Neural progenitor cell (in vitro differentiated cells): ENCODE data around the gene MAGI3.

Source experiments
- EZH2phosphoT487 ChIP-seq: fragments of 200-600 bp; sonication (generic); IDR thresholded peaks from 2 replicates; pipeline ENCODE4 v1.6.1; 2017; ENCODE audit warnings: antibody characterized with exemption
- TF ChIP-seq, protein P1 (sequence below): fragments of 200-600 bp; sonication (generic); IDR thresholded peaks from 2 replicates; pipeline ENCODE4 v1.5.1; 2017; ENCODE audit warnings: antibody characterized with exemption, mild to moderate bottlenecking

DNA sequence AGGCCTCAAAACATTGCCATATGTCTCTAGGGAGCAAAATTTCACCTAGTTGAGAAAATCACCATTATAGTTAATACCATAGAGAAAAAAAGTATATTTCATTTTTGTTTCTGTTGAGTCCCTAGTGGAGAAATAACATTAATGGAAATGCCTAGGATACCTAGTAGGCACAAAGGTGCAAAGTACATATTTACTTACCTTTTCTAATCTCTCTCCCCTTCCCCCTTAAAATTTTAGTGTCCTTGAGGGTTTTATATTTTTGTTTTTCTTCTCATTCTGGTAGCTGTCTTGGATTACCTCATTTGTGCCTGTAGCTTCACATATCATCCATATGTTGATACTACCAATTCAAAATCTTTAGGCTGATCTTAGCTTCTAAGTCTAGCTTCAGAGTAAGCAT is 127.0 kb downstream of the MAGI3 start:
- TF ChIP-seq, protein P1, sequence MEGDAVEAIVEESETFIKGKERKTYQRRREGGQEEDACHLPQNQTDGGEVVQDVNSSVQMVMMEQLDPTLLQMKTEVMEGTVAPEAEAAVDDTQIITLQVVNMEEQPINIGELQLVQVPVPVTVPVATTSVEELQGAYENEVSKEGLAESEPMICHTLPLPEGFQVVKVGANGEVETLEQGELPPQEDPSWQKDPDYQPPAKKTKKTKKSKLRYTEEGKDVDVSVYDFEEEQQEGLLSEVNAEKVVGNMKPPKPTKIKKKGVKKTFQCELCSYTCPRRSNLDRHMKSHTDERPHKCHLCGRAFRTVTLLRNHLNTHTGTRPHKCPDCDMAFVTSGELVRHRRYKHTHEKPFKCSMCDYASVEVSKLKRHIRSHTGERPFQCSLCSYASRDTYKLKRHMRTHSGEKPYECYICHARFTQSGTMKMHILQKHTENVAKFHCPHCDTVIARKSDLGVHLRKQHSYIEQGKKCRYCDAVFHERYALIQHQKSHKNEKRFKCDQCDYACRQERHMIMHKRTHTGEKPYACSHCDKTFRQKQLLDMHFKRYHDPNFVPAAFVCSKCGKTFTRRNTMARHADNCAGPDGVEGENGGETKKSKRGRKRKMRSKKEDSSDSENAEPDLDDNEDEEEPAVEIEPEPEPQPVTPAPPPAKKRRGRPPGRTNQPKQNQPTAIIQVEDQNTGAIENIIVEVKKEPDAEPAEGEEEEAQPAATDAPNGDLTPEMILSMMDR = no peak
- TF ChIP-seq EZH2phosphoT487 = no peak
